Measurements from ENCODE around the gene SAMD1. TPM values are rescaled to one million over a fixed set of nuclear protein-coding genes. Genes with fewer than 3 reads are reported as not detected.

SAMD1 gene
- total and polyA plus RNA-seq, 9 of the 15 experiments (the other 6 are each of a cell fraction or from before 2014, with no cell fraction given): 2.9 to 96.0 (median 43.5) TPM

GRCh38 chr19:14114854-14115253 is 24.3 kb upstream of the SAMD1 start:
- ChIA-PET POLR2A (interaction anchor here (0.6 to 2.0 kb wide), 5 partner anchors 20 to 463 kb away, joined by 3 to 8 read pairs (median 3); no protein-coding TSS in a partner anchor), CTCF (ENCODE audit: low intra/inter-chr PET ratio) (interaction anchor here (0.6 to 2.8 kb wide), 3 partner anchors 42 to 372 kb away, joined by 3 to 12 read pairs (median 4); no protein-coding TSS in a partner anchor)
- H3K4me3 ChIP-seq: no peak overlapping the region
- H3K9me3 ChIP-seq (replicated peaks; ENCODE audit: control insufficient read depth, insufficient read depth, low read depth, low read length): no peaks in the 10 kb centered on the region
- peaks cover 47 to 64% of the 10 kb centered on the region in 2 experiments; a peak in 4 of 5 replicates for H3K4me1 ChIP-seq (replicated peaks in 1 of 2; ENCODE audit: control insufficient read depth in 2 of 2, insufficient read depth in 2 of 2, low read length in 2 of 2)
- no peak overlapping the region for H3K9ac ChIP-seq (ENCODE audit: insufficient read depth in 1 of 2, low read depth in 2 of 2, low read length in 2 of 2)
- H3K9me1 ChIP-seq (ENCODE audit: control insufficient read depth, insufficient read depth, low read length): peaks cover 4% of the 10 kb centered on the region
- peaks cover 6% of the 10 kb centered on the region; the same call in 2 of the 3 replicates for H3K36me3 ChIP-seq (ENCODE audit: control insufficient read depth, insufficient read depth, low read length)
- in situ Hi-C loops (cut with MboI) (no loop called here), intact Hi-C loops (cut with micrococcal nuclease) (no loop called here)
- H3K27ac ChIP-seq (ENCODE audit: extremely low read depth, low read depth, low read length): no peak overlapping the region
- DNase-seq (ENCODE audit: extremely low read depth in 1 of 4, low spot score in 3 of 4) (peak in 3 of 4 experiments; percentile 41 to 52 (median 52)), FAIRE-seq (peak; percentile 15), ATAC-seq (no peak)
- 38% methylated on average over 9 of the region's 9 CpGs for WGBS (ENCODE audit: insufficient coverage, low coverage, missing lambda C conversion rate)
- no peaks in the 10 kb centered on the region for H4K20me1 ChIP-seq (replicated peaks; ENCODE audit: control insufficient read depth, insufficient read depth, low read length)
- H2AFZ ChIP-seq (ENCODE audit: low read depth, low read length): 0 out of 2 replicates have a peak overlapping the region, but pooled peaks have one; percentile 30
- no TSS peak for BruUV-seq (replicated peaks)
- H3K4me2 ChIP-seq (ENCODE audit: insufficient read depth, low read length): no peak overlapping the region
- no peaks in the 10 kb centered on the region for H3K27me3 ChIP-seq (ENCODE audit: control insufficient read depth in 2 of 2, insufficient read depth in 2 of 2, low read length in 2 of 2)
- peaks cover 24% of the 10 kb centered on the region for H3K79me2 ChIP-seq (ENCODE audit: control insufficient read depth, insufficient read depth, low read length)
- TF ChIP-seq ZNF431 (CRISPR knock-in tag; IDR thresholded peaks at IDR 0.05): no peak
- TF ChIP-seq SPI1 (IDR thresholded peaks at IDR 0.05; ENCODE audit: borderline replicate concordance, low read depth, low read length): peak; percentile 43; the same call in 1 of the 2 replicates
- TF ChIP-seq MAZ (CRISPR knock-in tag; conservative IDR thresholded peaks at IDR 0.05 in 1 of 2, IDR thresholded peaks at IDR 0.05 in 1 of 2): 0 out of 4 replicates have a peak, but pooled peaks of 1 of the 2 experiments have one; percentile 13
- TF ChIP-seq POLR2A (conservative IDR thresholded peaks at IDR 0.05): no peak
- no peak for TF ChIP-seq SMAD3 (CRISPR knock-in tag; conservative IDR thresholded peaks at IDR 0.05)
- no peak for TF ChIP-seq SRSF3 (IDR thresholded peaks at IDR 0.05; ENCODE audit: insufficient read depth, low read length)
- no peak for TF ChIP-seq CBX5 (IDR thresholded peaks at IDR 0.05; ENCODE audit: borderline replicate concordance, low read depth)
- TF ChIP-seq C11orf30 (IDR thresholded peaks at IDR 0.05; ENCODE audit: low read depth): no peak
- no peak for TF ChIP-seq RCOR1 (IDR thresholded peaks at IDR 0.05; ENCODE audit: borderline replicate concordance in 1 of 2, low read depth in 2 of 2, low read length in 2 of 2)
- no peak for TF ChIP-seq AFF4 (CRISPR knock-in tag; IDR thresholded peaks at IDR 0.05)
- TF ChIP-seq POLR3G (IDR thresholded peaks at IDR 0.05; ENCODE audit: extremely low read depth, insufficient read length, insufficient replicate concordance): no peak
